SK-N-SH (cell line): ENCODE data around the gene MAPK8IP3. TPM values are rescaled to one million over a fixed set of nuclear protein-coding genes. Genes with fewer than 3 reads are reported as not detected.
"Not testable (repeated sequence)": the region's sequence is repeated elsewhere in the genome, so short reads cannot be mapped to it uniquely, and the experiment has no call there.

Experiments
- CTCF ChIA-PET: fragments of 300-600, 350-600 bp; formaldehyde crosslinking; extraction: SDS; loops from one replicate; lab custom pipeline; 2021; lab: Yijun Ruan, JAX
- POLR2A ChIA-PET: fragments of 350-600 bp; sonication (Branson Sonifier 250); formaldehyde crosslinking; extraction: SDS; loops from one replicate; lab custom pipeline; 2020; ENCODE audit warnings: antibody characterized with exemption, inconsistent platforms; lab: Yijun Ruan, JAX
- DNase-seq: peaks from one replicate; pipeline ENCODE4 v3.0.0; 2012
- H2AFZ ChIP-seq: fragments of 200-600 bp; sonication (generic); 2 replicates; pipeline ENCODE4 v1.8.1; 2016; ENCODE audit warnings: antibody characterized with exemption, mild to moderate bottlenecking, low read depth
- H3F3A ChIP-seq: fragments of 200-600 bp; sonication (generic); replicated peaks from 2 replicates; pipeline ENCODE3; 2016; ENCODE audit warnings: antibody characterized with exemption, mild to moderate bottlenecking; ENCODE audit not compliant: insufficient read depth
- H3K27ac ChIP-seq, 2 experiments: fragments of 200-500 bp in 1 of 2; fragments of 200-600 bp in 1 of 2; sonication (Bioruptor generic) in 1 of 2; sonication (generic), shearing (Covaris generic) in 1 of 2; 2 replicates each; pipeline versions ENCODE4 v1.5.1 to v1.6.1; 2014 to 2016; ENCODE audit warnings: low read depth in 2 of 2, inconsistent platforms in 1 of 2, low read length in 1 of 2, mild to moderate bottlenecking in 1 of 2, mixed read lengths in 1 of 2
- H3K27me3 ChIP-seq: fragments of 200-600 bp; sonication (generic), shearing (Covaris generic); 2 replicates; pipeline ENCODE4 v1.6.1; 2016; ENCODE audit warnings: mixed run types; ENCODE audit not compliant: insufficient read depth
- H3K36me3 ChIP-seq, 2 experiments: fragments of 200-500 bp in 1 of 2; fragments of 200-600 bp in 1 of 2; sonication (Bioruptor generic) in 1 of 2; sonication (generic) in 1 of 2; replicated peaks in 1 of 2; 2 replicates each; pipeline versions ENCODE3 to v1.5.1; 2014 to 2016; ENCODE audit warnings: low read length in 1 of 2, mild to moderate bottlenecking in 1 of 2; ENCODE audit not compliant: insufficient read depth in 2 of 2, control insufficient read depth in 1 of 2
- H3K4me1 ChIP-seq, 2 experiments: fragments of 200-500 bp in 1 of 2; fragments of 200-600 bp in 1 of 2; sonication (Bioruptor generic) in 1 of 2; sonication (generic), shearing (Covaris generic) in 1 of 2; 2 replicates each; pipeline versions ENCODE4 v1.5.1 to v1.6.1; 2014 to 2016; ENCODE audit warnings: low read depth in 1 of 2, low read length in 1 of 2, mixed run types in 1 of 2; ENCODE audit not compliant: insufficient read depth in 2 of 2, control insufficient read depth in 1 of 2
- H3K4me2 ChIP-seq: fragments of 200-600 bp; sonication (generic), shearing (Covaris generic); 2 replicates; pipeline ENCODE4 v1.6.1; 2017; ENCODE audit warnings: mixed run types
- H3K4me3 ChIP-seq, 2 experiments: fragments of 200-500 bp in 1 of 2; fragments of 200-600 bp in 1 of 2; sonication (Bioruptor generic) in 1 of 2; sonication (generic), shearing (Covaris generic) in 1 of 2; 2 replicates each; pipeline versions ENCODE4 v1.5.1 to v1.8.1; 2014 to 2016; ENCODE audit warnings: low read depth in 2 of 2, inconsistent platforms in 1 of 2, low read length in 1 of 2, mild to moderate bottlenecking in 1 of 2, mixed read lengths in 1 of 2, moderate library complexity in 1 of 2
- H3K79me2 ChIP-seq: fragments of 200-600 bp; sonication (generic); 2 replicates; pipeline ENCODE4 v1.8.1; 2017; ENCODE audit warnings: mild to moderate bottlenecking; ENCODE audit not compliant: insufficient read depth
- H3K9ac ChIP-seq: fragments of 200-600 bp; sonication (generic); 2 replicates; pipeline ENCODE4 v1.6.1; 2017; ENCODE audit warnings: mixed run types
- H3K9me2 ChIP-seq: fragments of 200-600 bp; sonication (generic); 2 replicates; pipeline ENCODE4 v1.6.1; 2017; ENCODE audit warnings: mixed run types
- H3K9me3 ChIP-seq: fragments of 200-600 bp; sonication (generic); 2 replicates; pipeline ENCODE4 v1.6.1; 2017; ENCODE audit warnings: mixed run types, mild to moderate bottlenecking, moderate library complexity
- H4K20me1 ChIP-seq: fragments of 200-600 bp; sonication (generic); 2 replicates; pipeline ENCODE4 v1.6.1; 2017; ENCODE audit warnings: mild to moderate bottlenecking, mixed run types; ENCODE audit not compliant: insufficient read depth
- CHD2 ChIP-seq: fragments of 150-350 bp; IDR thresholded peaks from 2 replicates; pipeline ENCODE4 v1.6.1; 2018; ENCODE audit warnings: low read length; ENCODE audit not compliant: partially characterized antibody
- FOSL2 ChIP-seq: IDR thresholded peaks from 2 replicates; pipeline ENCODE4 v1.4.0; 2012; ENCODE audit warnings: low read depth, mild to moderate bottlenecking, moderate library complexity, borderline replicate concordance
- RAD21 ChIP-seq: IDR thresholded peaks from 2 replicates; pipeline ENCODE4 v1.6.1; 2012; ENCODE audit warnings: mild to moderate bottlenecking, low read length
- RCOR1 ChIP-seq: fragments of 150-350 bp; IDR thresholded peaks from 2 replicates; pipeline ENCODE4 v1.6.1; 2017; ENCODE audit warnings: antibody characterized with exemption, low read length
- SMC3 ChIP-seq: IDR thresholded peaks from 2 replicates; pipeline ENCODE4 v1.6.1; 2012; ENCODE audit warnings: low read depth, low read length, improper control_type of control experiment
- TCF12 ChIP-seq: IDR thresholded peaks from 2 replicates; pipeline ENCODE4 v1.4.0; 2012
- WGBS: methylation state at CpG from one replicate; pipeline ENCODE4 v1.1.6; 2017; ENCODE audit warnings: low lambda C conversion rate; 5-methylcytosine and 5-hydroxymethylcytosine counted together
- polyA plus RNA-seq, 3 experiments: library from polyadenylated mRNA; depleted of rRNA; stranded (reverse); fragments of >200 nt; gene quantifications; 2 replicates each; pipeline ENCODE4 v1.2.3, GENCODE V29; 2012
- TF ChIP-seq, protein P1 (sequence below): fragments of 150-350 bp; IDR thresholded peaks from 2 replicates; pipeline ENCODE4 v1.6.1; 2017; ENCODE audit warnings: antibody characterized with exemption, low read length, low read depth, borderline replicate concordance

Gene MAPK8IP3
- polyA plus RNA-seq, 1 of the 3 experiments (the other 2 are of a cell fraction): 57.3 TPM

DNA sequence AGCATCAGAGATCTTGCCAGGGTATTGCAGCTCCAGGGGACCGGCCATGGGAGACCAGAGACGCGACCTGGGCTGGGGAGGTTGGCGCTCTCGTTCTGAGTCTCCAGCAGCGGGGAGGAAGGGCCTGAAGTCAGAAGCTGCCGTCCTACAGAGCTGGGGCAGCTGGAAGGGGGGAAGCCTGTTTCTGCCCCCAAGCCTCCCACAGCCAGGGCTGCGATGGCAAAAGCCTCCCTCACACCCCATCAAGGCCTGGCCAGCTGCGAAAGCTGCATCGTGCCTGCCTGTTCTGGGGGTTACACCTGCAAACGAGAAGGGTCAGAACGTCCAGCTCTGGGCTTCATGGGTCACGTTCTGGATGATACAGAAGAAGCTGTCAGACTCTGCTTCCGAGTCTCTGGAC is 26.1 kb downstream of the MAPK8IP3 start:
- ChIA-PET POLR2A (no interaction called here), CTCF (no interaction called here)
- no peak overlapping the region for H2AFZ ChIP-seq
- DNase-seq: no peak
- no peaks in the 10 kb centered on the region for H3K9me3 ChIP-seq
- peaks cover 21% of the 10 kb centered on the region for H3F3A ChIP-seq
- no peaks in the 10 kb centered on the region for H3K9me2 ChIP-seq
- H3K4me3 ChIP-seq: no peak overlapping the region
- no peak overlapping the region for H3K4me2 ChIP-seq
- peaks cover 7 to 34% of the 10 kb centered on the region in 2 experiments for H3K36me3 ChIP-seq
- no peak overlapping the region for H3K9ac ChIP-seq
- H3K79me2 ChIP-seq: 0 out of 2 replicates have a peak, but pooled peaks cover 4% of the 10 kb centered on the region
- no peak overlapping the region for H3K27ac ChIP-seq
- TF ChIP-seq SMC3: no peak
- TF ChIP-seq RCOR1: no peak
- TF ChIP-seq, protein P1, sequence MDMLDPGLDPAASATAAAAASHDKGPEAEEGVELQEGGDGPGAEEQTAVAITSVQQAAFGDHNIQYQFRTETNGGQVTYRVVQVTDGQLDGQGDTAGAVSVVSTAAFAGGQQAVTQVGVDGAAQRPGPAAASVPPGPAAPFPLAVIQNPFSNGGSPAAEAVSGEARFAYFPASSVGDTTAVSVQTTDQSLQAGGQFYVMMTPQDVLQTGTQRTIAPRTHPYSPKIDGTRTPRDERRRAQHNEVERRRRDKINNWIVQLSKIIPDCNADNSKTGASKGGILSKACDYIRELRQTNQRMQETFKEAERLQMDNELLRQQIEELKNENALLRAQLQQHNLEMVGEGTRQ: no peak
- no peak for TF ChIP-seq FOSL2
- TF ChIP-seq RAD21: no peak
- TF ChIP-seq TCF12: no peak
- WGBS: 96% methylated on average over 8 of the region's 14 CpGs
- H4K20me1 ChIP-seq: no peaks in the 10 kb centered on the region
- H3K27me3 ChIP-seq: no peaks in the 10 kb centered on the region
- H3K4me1 ChIP-seq: no peaks in the 10 kb centered on the region

DNA sequence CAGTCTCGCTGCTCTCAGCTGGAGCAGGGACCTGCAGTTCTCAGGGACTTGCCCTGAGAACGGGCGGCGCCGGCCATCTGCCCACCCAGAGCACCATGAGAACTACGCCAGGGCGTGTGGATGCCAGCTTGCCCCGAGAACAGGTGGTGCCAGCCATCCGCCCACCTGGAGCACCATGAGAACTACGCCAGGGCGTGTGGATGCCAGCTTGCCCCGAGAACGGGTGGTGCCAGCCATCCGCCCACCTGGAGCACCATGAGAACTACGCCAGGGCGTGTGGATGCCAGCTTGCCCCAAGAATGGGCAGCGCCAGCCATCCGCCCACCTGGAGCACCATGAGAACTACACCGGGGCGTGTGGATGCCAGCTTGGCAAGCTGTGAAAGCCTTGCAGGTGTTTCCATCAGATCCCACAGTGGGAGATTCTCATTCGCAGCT is 26.6 kb downstream of the MAPK8IP3 start:
- POLR2A ChIA-PET, H3K4me1 ChIP-seq, H3K27me3 ChIP-seq, H3K9me2 ChIP-seq, H3K27ac ChIP-seq, H3K4me2 ChIP-seq, CTCF ChIA-PET, H4K20me1 ChIP-seq, H3K4me3 ChIP-seq, H3K9ac ChIP-seq, H2AFZ ChIP-seq, H3K9me3 ChIP-seq, H3K79me2 ChIP-seq, DNase-seq: not testable (repeated sequence)
- WGBS: 96% methylated on average over 5 of the region's 21 CpGs
- H3F3A ChIP-seq: peaks cover 23% of the 10 kb centered on the region
- H3K36me3 ChIP-seq: peaks cover 7 to 34% of the 10 kb centered on the region in 2 experiments

DNA sequence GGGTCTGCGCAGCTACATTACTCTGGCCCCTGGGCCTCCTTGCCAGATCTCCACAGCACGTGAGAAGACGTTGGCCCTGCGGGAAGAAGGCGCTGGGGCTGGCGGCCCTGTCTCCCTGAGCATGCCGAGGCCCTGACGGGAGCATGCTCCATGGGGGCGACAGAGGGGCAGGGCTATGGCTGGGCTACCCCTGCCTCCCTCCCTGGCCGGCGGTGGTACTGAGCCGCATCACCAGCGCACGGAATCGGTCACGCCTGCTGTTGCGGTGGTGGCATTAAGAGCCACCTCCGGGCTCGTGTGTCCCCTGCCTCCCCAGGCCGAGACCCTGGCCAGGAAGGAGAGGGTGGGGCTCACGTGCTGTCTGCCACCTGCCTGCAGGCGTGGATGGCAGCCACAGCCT is 28.1 kb downstream of the MAPK8IP3 start:
- Histone ChIP-seq H3K9me3 (no peaks in the 10 kb centered on the region), H3F3A (peaks cover 38% of the 10 kb centered on the region), H3K27me3 (no peaks in the 10 kb centered on the region), H4K20me1 (no peaks in the 10 kb centered on the region), H3K4me2 (no peak overlapping the region), H3K9ac (no peak overlapping the region), H3K36me3 (peaks cover 7 to 30% of the 10 kb centered on the region in 2 experiments), H3K4me3 (no peak overlapping the region), H2AFZ (no peak overlapping the region), H3K4me1 (no peaks in the 10 kb centered on the region), H3K79me2 (0 out of 2 replicates have a peak, but pooled peaks cover 4% of the 10 kb centered on the region), H3K27ac (no peak overlapping the region; a peak in 1 of 4 replicates), H3K9me2 (no peaks in the 10 kb centered on the region)
- DNase-seq: no peak
- TF ChIP-seq CHD2 (no peak), TCF12 (no peak)
- POLR2A ChIA-PET: no interaction called here
- WGBS: 100% methylated on average over 1 of the region's 22 CpGs
- CTCF ChIA-PET: no interaction called here
